Upper lobe of right lung (tissue), 1 donor: ENCODE data around the gene HBB. TPM values are rescaled to one million over a fixed set of nuclear protein-coding genes. Genes with fewer than 3 reads are reported as not detected.
"Not testable (repeated sequence)": the region's sequence is repeated elsewhere in the genome, so short reads cannot be mapped to it uniquely, and the experiment has no call there.

Source experiments
- ATAC-seq: fragments of 200-7000 bp; cut with Tn5 transposase; one replicate; pipeline ENCODE4 v1.9.1; 2020; ENCODE audit warnings: mild to moderate bottlenecking, moderate library complexity
- DNase-seq: peaks from one replicate; pipeline ENCODE4 v3.0.0-alpha.2; 2020
- H3K27ac ChIP-seq: fragments of 200-600 bp; one replicate; pipeline ENCODE4 v1.8.0; 2022
- H3K27me3 ChIP-seq: fragments of 200-600 bp; one replicate; pipeline ENCODE4 v1.8.0; 2022; ENCODE audit warnings: mild to moderate bottlenecking
- H3K36me3 ChIP-seq: fragments of 200-600 bp; one replicate; pipeline ENCODE4 v1.8.0; 2022
- H3K4me1 ChIP-seq: fragments of 200-600 bp; one replicate; pipeline ENCODE4 v1.8.0; 2022
- H3K4me3 ChIP-seq: fragments of 200-600 bp; one replicate; pipeline ENCODE4 v1.8.0; 2022; ENCODE audit warnings: mild to moderate bottlenecking
- H3K9me3 ChIP-seq: fragments of 200-600 bp; one replicate; pipeline ENCODE4 v1.8.0; 2022
- intact Hi-C: fragments of 100-400 bp; cut with DNase I; formaldehyde crosslinking; loops from one replicate; pipeline ENCODE4 v1.11.0; 2022
- total RNA-seq: library from RNA; stranded (reverse); fragmentation: NEBNext Ultra II Directional; extraction: Animal tissue kit (Norgen Biotek cat#: 25700); gene quantifications from one replicate; pipeline ENCODE4 v1.2.1, GENCODE V29; 2021
- TF ChIP-seq, protein P1 (sequence below): fragments of 200-600 bp; IDR thresholded peaks from one replicate; pipeline ENCODE4 v1.8.0; 2022; ENCODE audit warnings: antibody characterized with exemption
- donor health status: DM: no; HTN: yes; CAD: no; lungs with severe emphysema.

Gene HBB
- total RNA-seq, 1 donor from 2014 or later = 338 TPM

DNA sequence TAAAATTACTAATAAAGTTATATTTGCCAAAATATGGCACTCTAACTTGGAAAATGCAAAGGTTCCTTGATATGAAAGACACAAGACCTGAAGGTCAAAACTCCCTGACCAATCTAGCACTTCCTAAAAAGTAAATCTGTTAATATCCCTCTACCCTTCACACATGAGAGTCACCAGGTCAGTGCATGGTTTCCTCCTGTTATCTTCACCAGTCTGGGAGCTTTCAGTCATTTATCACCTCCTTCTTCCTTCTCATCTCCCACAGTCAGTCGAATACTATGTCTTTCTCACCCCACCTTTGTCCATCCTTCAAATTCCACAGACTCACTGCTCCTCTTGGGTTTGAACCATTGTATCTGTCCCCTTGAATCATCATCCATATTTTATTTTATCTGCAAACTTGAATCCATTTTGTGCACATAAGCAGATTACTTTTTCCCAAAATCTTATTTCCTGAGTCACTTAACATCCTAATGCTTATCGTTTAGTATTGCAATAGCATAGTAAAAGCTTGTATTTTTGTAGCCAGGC, 40.2 kb upstream of the HBB start:
- Histone ChIP-seq H3K27ac (no peak overlapping the region), H3K36me3 (no peaks in the 10 kb centered on the region), H3K4me1 (no peaks in the 10 kb centered on the region), H3K9me3 (no peaks in the 10 kb centered on the region), H3K27me3 (no peaks in the 10 kb centered on the region), H3K4me3 (no peak overlapping the region)
- TF ChIP-seq, protein P1, sequence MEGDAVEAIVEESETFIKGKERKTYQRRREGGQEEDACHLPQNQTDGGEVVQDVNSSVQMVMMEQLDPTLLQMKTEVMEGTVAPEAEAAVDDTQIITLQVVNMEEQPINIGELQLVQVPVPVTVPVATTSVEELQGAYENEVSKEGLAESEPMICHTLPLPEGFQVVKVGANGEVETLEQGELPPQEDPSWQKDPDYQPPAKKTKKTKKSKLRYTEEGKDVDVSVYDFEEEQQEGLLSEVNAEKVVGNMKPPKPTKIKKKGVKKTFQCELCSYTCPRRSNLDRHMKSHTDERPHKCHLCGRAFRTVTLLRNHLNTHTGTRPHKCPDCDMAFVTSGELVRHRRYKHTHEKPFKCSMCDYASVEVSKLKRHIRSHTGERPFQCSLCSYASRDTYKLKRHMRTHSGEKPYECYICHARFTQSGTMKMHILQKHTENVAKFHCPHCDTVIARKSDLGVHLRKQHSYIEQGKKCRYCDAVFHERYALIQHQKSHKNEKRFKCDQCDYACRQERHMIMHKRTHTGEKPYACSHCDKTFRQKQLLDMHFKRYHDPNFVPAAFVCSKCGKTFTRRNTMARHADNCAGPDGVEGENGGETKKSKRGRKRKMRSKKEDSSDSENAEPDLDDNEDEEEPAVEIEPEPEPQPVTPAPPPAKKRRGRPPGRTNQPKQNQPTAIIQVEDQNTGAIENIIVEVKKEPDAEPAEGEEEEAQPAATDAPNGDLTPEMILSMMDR = no peak
- ATAC-seq (no peak), DNase-seq (no peak)
- intact Hi-C loops = no loop called here

DNA sequence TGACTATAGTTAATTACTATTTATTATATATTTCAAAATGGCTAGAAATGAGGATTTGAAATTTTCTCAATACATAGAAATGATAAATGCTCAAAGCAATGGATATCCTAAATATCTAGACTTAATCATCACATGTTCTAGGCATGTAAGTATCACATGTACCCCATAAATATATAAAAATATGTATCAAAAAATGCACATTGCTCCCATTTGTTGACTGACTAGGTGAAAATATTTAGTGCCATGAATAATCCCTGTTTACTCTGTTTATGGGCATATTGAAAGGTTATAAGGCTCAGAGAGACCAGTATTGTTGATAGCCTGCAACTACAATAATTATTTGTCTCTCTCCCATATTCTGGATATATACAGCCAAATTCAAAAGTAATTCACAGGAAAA, 39.7 kb upstream of the HBB start:
- H3K27ac ChIP-seq = no peak overlapping the region
- no peaks in the 10 kb centered on the region for H3K27me3 ChIP-seq
- H3K9me3 ChIP-seq = no peaks in the 10 kb centered on the region
- TF ChIP-seq, protein P1 = no peak
- no peaks in the 10 kb centered on the region for H3K4me1 ChIP-seq
- no peak for DNase-seq
- no peak for ATAC-seq
- no peak overlapping the region for H3K4me3 ChIP-seq
- no peaks in the 10 kb centered on the region for H3K36me3 ChIP-seq
- intact Hi-C loops = no loop called here

DNA sequence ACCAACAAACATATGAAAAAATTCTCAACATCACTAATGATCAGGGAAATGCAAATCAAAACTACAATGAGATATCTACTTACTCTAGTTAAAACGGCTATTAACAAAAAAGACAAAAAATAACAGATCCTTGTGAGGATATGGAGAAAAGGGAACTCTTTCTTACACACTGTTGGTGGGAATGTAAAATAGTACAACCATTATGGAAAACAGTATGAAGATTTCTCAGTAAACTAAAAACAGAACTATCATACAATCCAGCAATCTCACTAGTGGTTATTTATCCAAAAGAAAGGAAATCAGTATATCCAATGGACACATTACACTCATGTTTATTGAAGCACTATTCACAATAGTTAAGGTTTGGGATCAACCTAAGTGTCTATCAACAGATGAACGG, 39.0 kb upstream of the HBB start:
- Histone ChIP-seq H3K27ac (no peak overlapping the region), H3K9me3 (no peaks in the 10 kb centered on the region), H3K4me3 (no peak overlapping the region), H3K36me3 (no peaks in the 10 kb centered on the region), H3K27me3 (no peaks in the 10 kb centered on the region), H3K4me1 (no peaks in the 10 kb centered on the region)
- TF ChIP-seq, protein P1 = no peak
- DNase-seq (no peak), ATAC-seq (no peak)
- intact Hi-C loops = no loop called here

DNA sequence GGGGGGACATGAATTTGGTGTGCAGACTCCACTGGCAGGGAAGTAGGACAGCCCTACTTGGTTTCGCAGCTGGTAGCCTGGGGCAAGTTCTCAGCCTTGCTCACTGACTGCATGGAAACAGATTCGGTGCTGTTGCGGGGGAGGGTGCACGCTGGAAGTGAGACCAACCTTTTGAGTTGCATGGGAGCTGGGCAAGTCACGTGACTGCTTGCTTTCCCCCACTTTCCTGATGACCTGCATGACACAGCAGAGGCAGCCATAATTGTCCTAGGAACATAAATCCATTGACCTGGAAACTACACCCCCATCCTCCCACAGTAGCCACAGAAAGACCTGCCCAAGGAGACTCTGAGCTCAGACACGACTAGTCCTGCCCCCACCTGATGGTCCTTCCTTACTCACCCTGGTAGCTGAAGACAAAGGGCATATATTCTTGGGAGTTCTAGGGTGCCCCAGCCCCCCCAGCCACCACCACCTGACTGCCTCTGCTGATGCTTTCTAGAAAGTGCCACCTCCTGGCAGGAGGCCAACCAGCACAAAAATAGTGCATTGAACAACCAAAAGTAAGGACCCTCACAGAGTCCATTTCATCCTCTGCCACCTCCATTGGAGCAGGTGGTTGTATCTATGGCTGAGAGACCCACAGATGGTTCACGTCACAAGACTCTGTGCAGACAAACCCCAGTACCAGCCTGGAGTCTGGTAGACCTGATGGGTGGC, 31.8 kb upstream of the HBB start:
- H3K9me3 ChIP-seq = no peaks in the 10 kb centered on the region
- TF ChIP-seq, protein P1 = no peak
- ATAC-seq = no peak

DNA sequence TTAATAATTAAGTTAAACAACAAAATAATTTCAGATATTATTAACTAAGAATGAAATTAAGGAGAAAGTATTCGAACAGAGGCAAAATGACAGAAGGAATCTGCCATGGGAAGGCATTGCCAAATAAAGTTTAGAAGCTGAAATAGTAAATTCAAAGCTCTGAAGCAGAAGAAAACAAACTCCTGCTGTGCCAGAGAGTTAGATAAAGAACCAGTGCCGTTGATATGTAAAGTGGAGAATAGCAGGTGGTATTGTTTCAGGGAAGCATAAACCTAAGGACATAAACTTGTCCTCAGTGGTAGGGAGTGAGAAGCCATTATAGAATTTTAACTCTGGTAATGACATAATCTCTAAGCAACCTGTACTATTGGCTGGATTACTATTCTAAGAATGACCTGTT, 30.4 kb upstream of the HBB start:
- DNase-seq (no peak), ATAC-seq (no peak)
- H3K27ac ChIP-seq = no peak overlapping the region
- H3K9me3 ChIP-seq = no peaks in the 10 kb centered on the region
- intact Hi-C loops = no loop called here
- no peaks in the 10 kb centered on the region for H3K36me3 ChIP-seq
- H3K27me3 ChIP-seq = no peaks in the 10 kb centered on the region
- TF ChIP-seq, protein P1 = no peak
- H3K4me3 ChIP-seq = no peak overlapping the region
- no peaks in the 10 kb centered on the region for H3K4me1 ChIP-seq

More for the DNA sequence above, 31.8 kb upstream of the HBB start:
- intact Hi-C loops = no loop called here
- Histone ChIP-seq H3K27ac (no peak overlapping the region), H3K4me1 (no peaks in the 10 kb centered on the region), H3K27me3 (no peaks in the 10 kb centered on the region), H3K36me3 (no peaks in the 10 kb centered on the region), H3K4me3 (no peak overlapping the region)
- DNase-seq = no peak

DNA sequence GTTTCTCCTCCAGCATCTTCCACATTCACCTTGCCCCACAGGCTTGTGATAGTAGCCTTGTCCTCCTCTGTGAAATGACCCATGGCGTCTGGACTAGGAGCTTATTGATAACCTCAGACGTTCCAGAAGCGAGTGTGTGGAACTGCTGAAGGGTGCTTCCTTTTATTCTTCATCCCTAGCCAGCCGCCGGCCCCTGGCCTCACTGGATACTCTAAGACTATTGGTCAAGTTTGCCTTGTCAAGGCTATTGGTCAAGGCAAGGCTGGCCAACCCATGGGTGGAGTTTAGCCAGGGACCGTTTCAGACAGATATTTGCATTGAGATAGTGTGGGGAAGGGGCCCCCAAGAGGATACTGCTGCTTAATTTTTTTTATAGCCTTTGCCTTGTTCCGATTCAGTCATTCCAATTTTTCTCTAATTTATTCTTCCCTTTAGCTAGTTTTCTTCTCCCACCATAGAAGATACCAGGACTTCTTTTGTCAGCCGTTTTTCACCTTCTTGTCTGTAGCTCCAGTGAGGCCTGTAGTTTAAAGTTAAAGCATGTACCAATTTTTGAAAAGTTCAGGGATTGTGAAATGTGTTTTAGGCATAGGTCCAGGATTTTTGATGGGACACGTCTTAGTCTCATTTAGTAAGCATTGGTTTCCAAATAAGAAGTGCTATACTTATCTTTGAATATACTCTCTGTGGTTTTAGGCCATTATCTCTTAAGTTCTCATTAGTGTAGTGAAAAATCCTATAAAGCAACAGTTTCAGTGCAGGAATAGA, 28.0 kb upstream of the HBB start, which contains the start of gene HBG2:
HBG2 (minus strand) TSS at position 136 of the 768 bp plus-strand sequence; CDS start at position 83, 53 bp downstream.
- H3K4me1 ChIP-seq, H3K4me3 ChIP-seq, H3K36me3 ChIP-seq, DNase-seq, H3K27ac ChIP-seq, H3K27me3 ChIP-seq, ATAC-seq, intact Hi-C loops, H3K9me3 ChIP-seq: not testable (repeated sequence)

DNA sequence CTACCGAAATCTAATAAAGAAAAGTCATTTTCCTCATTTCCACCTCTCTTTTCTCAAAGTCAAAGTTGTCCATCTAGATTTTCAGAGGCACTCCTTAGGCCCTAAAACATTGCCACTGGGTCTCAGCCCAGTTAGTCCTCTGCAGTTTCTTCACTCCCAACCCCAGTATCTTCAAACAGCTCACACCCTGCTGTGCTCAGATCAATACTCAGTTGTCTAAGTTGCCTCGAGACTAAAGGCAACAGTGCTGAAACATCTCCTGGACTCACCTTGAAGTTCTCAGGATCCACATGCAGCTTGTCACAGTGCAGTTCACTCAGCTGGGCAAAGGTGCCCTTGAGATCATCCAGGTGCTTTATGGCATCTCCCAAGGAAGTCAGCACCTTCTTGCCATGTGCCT, 27.2 kb upstream of the HBB start:
- H3K4me1 ChIP-seq, H3K27me3 ChIP-seq, H3K9me3 ChIP-seq, DNase-seq, H3K27ac ChIP-seq, H3K4me3 ChIP-seq, intact Hi-C loops, H3K36me3 ChIP-seq: not testable (repeated sequence)
- peak; percentile 24 for ATAC-seq

DNA sequence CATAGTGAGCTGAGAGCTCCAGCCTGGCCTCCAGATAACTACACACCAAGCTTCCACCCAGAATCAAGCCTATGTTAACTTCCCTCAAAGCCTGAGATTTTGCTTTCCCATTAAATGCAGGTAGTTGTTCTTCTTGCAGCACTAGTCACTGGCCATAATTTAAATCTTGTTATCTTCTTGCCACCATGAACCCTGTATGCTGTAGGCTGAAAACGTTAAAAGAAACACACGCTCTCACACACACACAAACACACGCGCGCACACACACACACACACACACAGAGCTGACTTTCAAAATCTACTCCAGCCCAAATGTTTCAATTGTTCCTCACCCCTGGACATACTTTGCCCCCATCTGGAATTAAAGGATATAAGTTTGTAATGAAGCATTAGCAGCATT, 26.6 kb upstream of the HBB start:
- ATAC-seq, H3K4me1 ChIP-seq, H3K4me3 ChIP-seq, H3K27me3 ChIP-seq, H3K27ac ChIP-seq, H3K36me3 ChIP-seq, H3K9me3 ChIP-seq, intact Hi-C loops, DNase-seq: not testable (repeated sequence)
